Stimulated activated CD4-positive, alpha-beta T cell treated with anti-CD3 and anti-CD28 coated beads, Interleukin-15, amount 100 ng/mL, for 1 hour (primary cell): ENCODE results near the gene NOL4L.

Experiments used
- DNase-seq, 2 donors: peaks; one replicate each; pipeline ENCODE4 v3.0.0-alpha.2; 2020; ENCODE audit warnings: low read depth in 1 of 2, low spot score in 1 of 2

Gene NOL4L

GRCh38 chr20:32614303-32614702 is 29.2 kb upstream of the NOL4L start:
- no peak for DNase-seq

- DNase-seq, result no peak
Measured at GRCh38 chr20:32613192-32614053, 28.3 kb upstream of the NOL4L start.

GRCh38 chr20:32612351-32613191 is 27.4 kb upstream of the NOL4L start:
- no peak for DNase-seq

DNA sequence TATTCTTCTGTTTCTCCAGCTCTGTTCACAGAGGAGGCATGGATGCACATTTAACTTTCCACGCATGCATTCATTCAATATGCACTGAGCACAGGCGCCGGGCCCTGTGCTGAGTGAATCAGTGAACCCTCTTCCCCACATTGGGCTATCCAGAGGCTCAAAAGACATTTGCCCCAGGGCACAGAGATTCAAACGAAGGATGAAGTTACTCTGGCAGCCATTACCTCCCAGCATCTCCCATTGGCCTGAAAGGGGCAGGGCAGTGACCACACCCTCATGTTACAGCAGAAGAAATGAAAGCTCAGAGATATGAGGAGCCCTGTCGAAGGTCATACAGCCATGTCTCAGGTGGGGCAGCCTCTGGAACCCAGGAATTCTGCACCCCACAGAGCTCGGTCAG is 26.7 kb upstream of the NOL4L start:
- DNase-seq, result no peak

GRCh38 chr20:32611286-32611685 is 26.2 kb upstream of the NOL4L start:
- no peak for DNase-seq

DNA sequence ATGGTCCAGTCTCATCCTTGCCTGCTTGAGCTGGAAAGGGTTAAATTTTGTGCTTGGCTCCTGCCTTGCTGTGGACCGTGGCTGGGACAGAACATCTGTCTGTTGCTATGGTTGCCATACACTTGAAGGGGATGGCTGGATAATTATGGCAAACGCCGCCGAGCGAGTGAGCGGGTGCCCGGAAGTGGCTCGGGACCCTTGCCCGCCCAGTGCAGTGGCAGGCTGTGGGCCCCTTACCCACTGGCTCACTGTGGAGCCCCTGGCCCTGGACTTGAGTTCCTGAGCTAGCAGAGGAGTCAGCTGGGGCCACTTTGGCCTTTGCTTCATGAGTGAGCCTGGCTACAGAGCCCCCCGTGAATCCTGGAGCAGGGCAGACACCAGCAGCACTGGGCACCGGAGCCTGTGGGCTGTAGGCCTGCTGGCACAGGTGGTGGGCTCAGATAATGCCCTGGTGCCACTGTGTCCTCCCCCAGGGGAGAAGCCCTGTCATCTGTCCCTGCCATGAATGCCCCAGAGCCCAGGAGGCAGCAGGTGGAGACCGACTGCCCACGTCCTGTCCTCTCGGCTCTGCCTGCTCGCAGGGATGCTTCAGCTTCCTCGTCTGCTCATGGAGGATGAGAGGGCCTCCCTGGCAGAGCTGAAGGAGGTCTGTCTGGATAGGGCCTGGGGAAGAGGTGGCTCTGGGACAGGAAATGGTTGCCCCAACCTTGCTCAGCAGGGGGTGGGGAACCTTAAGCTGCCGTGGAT is 25.5 kb upstream of the NOL4L start:
- DNase-seq, result no peak

DNA sequence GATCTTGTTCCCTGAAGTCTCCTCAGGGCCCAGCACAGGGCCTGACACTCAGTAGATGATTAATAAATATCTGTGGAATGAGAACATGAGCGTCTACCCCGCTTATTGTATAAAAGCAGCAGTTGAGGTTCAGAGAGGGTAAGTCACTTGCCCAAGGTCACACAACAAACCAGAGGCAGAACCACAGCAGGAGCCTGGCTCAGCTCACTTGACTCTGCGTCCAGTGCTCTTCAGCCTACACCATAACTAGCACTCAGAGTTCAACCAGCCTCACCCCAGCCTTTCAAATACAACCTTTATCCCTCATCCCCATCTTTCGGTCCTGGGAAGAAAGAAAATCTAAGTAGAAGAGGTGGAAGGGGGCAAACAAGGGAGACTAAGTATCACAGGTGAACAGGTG is 24.9 kb upstream of the NOL4L start:
- DNase-seq, result no peak

DNA sequence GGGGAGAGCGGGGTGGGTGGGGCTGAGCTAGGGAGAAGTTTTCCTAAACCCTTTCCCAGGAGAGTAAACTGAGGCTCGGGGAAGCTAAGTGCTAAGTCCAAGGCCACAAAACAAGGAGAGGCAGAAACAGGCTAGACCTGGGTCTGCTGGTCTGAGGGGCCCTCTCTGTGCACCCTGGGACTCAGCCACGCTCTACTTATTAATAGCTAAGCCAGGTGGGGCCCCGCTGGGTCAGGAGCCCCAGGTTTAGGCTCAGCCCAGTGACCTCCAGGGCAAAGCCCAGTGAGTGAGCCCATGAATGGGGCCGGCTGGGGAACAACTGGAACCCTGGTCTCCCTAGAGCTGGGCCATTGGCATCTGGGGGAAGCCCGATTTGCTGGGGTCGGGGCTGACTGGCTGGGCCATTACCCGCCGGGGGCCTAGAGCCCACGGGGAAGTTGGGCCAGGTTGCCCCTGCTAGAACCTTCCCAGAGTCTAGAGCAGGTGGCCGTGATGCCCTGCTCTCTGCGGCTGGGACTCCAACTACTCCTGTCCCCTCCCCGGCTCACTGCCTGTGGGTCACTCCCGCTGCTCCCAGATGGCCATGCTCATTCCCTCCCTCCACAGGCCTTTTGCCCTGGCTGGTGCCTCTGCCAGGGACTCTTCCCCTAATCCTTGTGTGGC is 24.1 kb upstream of the NOL4L start:
- no peak for DNase-seq

GRCh38 chr20:32608664-32609015 is 23.5 kb upstream of the NOL4L start:
- no peak for DNase-seq

- DNase-seq, result no peak
Measured at GRCh38 chr20:32607727-32608663, 22.9 kb upstream of the NOL4L start.

- no peak for DNase-seq
Measured at GRCh38 chr20:32607324-32607723, 22.2 kb upstream of the NOL4L start.

DNA sequence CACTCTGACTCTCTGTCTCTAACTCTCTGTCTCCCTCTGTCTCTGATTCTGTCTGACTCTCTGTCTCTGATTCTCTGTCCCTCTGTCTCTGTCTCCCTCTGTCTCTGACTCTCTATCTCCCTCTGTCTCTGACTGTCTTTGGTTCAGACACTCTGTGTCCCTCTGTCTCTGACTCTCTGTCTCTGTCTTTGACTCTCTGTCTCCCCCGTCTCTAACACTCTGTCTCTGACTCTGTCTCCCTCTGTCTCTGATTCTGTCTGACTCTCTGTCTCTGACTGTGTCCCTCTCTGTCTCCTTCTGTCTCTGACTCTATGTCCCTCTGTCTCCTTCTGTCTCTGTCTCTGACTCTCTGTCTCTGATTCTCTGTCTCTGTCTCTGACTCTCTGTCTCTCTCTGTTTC is 21.7 kb upstream of the NOL4L start:
- no peak for DNase-seq

DNA sequence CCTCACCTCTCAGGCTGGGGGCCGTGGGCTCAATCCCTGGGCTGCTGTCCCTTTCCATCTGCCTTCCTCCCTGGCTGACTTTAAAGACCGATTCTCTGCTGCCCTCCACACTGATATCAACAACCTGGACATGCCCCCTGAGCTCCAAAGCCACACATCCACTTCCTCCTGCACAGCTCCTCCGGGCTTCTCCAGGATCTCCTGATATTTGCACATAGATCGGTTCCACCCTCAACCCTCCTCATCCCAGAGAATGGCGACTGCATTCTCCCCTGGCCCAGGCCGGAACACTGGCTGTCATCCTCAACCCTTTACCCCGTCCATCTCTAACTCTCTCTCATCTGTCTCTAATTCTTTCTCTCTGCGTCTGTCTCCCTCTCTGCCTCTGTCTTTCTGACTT is 21.0 kb upstream of the NOL4L start:
- DNase-seq, result no peak

GRCh38 chr20:32605167-32605656 is 20.1 kb upstream of the NOL4L start:
- DNase-seq, result no peak

- no peak for DNase-seq
Measured at GRCh38 chr20:32603046-32603726, 18.1 kb upstream of the NOL4L start.

GRCh38 chr20:32602273-32602672 is 17.1 kb upstream of the NOL4L start:
- no peak for DNase-seq

DNA sequence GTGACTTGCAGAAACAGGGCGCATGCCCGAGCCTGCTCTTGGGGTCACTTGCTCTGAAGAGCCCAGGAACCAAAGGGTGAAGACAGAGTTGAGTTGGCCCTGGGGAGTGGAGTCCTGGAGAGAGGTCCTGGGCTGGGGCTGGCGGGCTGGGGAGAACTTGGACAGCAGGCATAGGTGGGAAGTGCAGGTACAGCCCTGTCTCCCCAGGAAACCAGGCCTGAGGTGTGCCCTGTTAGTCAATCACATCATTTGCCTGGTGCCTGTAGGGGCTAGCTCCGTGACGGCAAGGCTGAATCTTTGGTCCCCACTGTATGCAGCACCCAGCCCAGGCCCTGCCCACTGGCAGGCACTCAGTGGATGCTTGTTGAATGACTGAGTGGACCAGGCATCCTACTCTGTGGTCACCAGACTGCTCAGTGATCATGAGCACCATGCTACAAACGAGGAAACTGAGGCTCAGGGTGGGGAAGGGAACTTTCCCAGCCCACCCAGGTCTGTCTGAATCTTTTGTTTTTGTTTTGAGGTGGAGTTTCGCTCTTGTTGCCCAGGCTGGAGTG is 15.6 kb upstream of the NOL4L start:
- DNase-seq, result no peak

DNA sequence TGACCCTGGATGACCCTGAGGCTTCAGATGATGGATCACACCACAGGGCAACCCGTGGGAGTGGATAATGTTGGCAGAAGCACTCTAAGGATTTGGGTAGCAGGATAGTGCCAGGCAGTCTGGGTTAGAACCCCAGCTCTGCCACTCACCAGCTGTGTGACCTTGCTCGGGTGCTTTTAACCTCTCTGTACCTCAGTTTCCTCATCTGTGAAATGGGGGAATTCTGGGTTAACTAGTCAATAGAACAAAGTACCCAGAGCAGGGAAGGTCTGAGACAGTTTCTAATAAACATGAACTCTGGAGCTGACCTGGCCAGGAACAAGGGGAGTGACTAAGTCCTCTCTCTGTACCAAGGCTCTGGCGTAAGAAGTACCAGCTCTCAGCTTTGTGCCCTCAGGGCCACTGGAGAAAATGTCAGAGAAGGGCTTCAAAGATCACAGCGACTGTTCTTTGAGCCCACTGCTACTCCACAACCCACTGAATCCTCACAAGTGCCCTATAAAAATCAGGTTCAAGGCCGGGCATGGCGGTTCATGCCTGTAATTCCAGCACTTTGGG is 14.7 kb upstream of the NOL4L start:
- no peak for DNase-seq

DNA sequence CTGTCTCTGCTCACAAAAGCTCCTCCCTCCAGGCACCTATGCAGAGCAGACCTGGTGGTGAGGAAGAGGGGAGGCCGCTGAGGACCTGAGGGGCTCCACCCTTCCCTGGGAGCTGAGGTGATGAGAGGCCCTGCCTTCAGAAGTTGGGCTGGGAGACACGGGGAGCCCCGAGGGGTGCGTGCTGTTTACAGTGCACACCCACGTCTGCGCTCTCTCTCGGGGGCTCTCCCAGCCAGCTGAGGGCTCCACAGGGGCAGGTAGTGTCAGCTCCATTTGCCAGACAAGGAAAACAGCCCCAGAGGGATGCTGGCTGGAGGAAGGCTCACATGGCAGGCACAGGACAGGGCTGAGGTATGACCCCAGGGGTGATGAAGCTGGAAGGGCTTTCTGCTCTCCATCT is 13.5 kb upstream of the NOL4L start:
- no peak for DNase-seq
